Measurements from ENCODE around the gene PHACTR3. TPM values are rescaled to one million over a fixed set of nuclear protein-coding genes. Genes with fewer than 3 reads are reported as not detected.
"Not testable (repeated sequence)": the region's sequence is repeated elsewhere in the genome, so short reads cannot be mapped to it uniquely, and the experiment has no call there.

The PHACTR3 gene
- polyA plus RNA-seq (ENCODE audit: insufficient read length), result 5.5 TPM

- no peak for DNase-seq (ENCODE audit: low read depth)
Measured at GRCh38 chr20:59603781-59604541, at the start of gene PHACTR3. TSS of gene PHACTR3 (plus strand) at chr20:59604540. CDS start at chr20:59605015, 475 bp downstream.

- not testable (repeated sequence) for DNase-seq (ENCODE audit: low read depth)
Measured at GRCh38 chr20:59557733-59558529, 46.4 kb upstream of the PHACTR3 start.

DNA sequence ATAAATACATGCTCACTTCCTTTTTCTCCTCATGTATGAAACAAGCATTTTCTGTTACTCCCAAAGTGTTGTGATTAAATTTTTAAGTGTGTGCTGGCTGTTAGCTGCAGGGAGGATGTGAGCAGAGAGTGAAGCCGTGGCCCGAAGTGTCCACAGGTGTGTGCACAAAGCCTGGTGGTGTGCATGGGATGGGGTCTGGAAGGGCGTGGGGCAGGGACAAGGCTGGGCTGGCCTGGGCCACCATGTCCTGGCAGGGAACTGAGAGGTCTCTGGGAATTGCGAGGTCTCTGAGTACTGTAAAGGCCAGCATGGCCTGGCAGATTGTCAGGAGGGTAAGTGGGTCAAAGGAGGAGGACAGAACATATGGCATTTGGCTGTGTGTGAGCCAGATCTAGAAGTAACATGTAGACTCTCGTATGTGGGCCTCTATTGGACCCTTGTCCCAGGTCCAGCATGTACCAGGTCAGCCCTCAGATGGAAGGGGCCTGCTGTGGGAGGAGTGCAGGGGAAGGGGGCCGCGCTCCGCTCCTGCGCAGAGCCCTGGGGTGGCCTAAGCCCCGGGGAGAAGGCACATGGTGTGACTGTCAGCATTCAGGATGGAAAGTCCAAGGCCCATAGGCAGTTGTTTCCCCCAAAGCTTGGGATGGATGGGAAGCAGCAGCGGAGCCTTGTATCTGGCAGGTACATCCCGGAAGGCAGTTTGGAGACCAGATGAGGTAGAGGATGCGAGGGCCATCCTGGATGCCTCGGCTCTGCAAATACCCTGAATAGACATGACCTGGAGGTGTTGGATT is 45.1 kb upstream of the PHACTR3 start:
- no peak for DNase-seq (ENCODE audit: low read depth)

DNA sequence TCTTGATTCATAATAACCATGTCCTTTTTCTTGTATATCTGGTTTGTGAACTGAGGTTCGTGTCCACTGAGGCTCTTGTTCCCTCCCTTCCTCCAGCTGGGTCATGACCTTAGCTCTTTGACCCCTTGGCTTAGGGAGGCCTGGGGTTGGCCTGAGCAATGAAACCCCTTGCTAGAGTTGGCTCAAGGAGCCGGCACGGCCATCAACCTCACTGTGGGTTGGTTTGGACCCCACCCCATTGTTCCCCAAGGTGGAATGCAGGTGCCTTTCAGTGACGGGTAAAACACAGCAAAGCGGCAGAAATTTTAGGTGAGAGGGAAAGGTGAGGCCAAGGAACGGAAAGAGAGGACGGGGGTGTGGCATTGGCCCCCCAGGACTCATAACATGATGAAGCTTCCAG is 44.5 kb upstream of the PHACTR3 start:
- DNase-seq (ENCODE audit: low read depth), result no peak

GRCh38 chr20:59560588-59561227 is 43.6 kb upstream of the PHACTR3 start:
- DNase-seq (ENCODE audit: low read depth), result no peak

- no peak for DNase-seq (ENCODE audit: low read depth)
Measured at GRCh38 chr20:59561228-59561605, 43.1 kb upstream of the PHACTR3 start.

DNA sequence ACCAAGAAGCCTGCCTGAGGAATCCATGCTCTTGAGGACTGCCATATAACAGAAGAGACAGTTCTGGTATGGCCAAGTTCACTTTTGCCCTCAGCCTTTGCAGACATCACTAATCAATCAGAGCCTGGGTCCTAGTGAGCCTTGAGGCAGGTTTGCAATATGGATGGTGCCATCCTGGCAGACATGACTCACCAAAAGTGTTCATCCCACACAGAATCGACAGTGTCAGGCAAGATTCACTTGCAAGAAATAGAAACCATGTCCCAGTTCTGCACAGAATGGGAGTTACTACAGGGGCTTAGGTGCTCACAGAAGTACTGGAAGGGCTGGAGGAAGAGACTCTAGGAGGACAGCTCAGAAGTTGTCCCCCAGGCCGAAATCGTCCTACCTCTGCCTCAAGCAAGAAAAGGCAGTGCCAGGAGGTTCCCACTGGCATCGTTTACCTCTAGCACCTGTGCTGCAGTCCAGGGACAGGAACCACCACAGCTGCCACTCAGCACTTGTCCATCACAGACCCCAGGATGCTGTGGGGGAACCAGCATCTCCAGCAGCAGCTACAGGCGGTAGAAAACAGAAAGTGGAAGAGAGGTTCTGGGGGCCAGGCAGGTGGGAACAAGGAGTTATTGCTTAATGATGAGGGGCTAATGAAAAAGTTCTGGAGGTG is 42.6 kb upstream of the PHACTR3 start:
- DNase-seq (ENCODE audit: low read depth), result no peak

- no peak for DNase-seq (ENCODE audit: low read depth)
Measured at GRCh38 chr20:59564171-59564570, 40.2 kb upstream of the PHACTR3 start.

GRCh38 chr20:59564943-59565342 is 39.4 kb upstream of the PHACTR3 start:
- no peak for DNase-seq (ENCODE audit: low read depth)

DNA sequence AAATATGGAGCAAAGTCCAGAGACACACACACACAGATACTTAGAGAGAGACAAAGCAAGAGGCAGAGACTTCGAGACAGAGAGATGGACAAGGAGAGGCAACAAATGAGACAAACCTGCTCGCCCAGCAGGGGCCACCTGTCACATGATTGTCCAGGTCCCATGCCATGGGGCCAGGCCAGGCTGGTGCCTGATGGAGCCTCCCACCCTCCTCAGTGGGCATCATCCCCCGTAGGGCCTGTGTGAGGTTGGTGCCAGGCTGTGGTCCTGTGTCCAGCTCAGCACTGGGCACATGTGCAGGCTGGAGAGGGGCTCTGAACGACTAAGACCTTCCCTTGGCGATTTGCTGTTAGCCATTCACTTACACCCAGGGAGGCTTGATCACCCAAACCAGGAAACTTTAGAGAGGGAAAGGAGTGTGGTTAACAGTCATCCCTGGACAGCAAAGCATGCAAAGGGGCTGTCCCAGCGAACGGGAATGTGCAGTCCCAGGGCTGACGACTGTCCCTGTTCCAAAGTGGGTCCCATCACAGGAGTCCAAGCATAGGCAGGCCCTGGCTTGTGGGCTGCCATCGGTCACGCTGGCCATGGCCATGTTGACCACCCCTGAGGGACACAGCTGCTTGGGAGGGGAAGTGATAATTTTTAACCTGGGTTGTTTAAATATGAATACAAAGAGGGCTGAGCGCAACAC is 38.4 kb upstream of the PHACTR3 start:
- DNase-seq (ENCODE audit: low read depth), result no peak

DNA sequence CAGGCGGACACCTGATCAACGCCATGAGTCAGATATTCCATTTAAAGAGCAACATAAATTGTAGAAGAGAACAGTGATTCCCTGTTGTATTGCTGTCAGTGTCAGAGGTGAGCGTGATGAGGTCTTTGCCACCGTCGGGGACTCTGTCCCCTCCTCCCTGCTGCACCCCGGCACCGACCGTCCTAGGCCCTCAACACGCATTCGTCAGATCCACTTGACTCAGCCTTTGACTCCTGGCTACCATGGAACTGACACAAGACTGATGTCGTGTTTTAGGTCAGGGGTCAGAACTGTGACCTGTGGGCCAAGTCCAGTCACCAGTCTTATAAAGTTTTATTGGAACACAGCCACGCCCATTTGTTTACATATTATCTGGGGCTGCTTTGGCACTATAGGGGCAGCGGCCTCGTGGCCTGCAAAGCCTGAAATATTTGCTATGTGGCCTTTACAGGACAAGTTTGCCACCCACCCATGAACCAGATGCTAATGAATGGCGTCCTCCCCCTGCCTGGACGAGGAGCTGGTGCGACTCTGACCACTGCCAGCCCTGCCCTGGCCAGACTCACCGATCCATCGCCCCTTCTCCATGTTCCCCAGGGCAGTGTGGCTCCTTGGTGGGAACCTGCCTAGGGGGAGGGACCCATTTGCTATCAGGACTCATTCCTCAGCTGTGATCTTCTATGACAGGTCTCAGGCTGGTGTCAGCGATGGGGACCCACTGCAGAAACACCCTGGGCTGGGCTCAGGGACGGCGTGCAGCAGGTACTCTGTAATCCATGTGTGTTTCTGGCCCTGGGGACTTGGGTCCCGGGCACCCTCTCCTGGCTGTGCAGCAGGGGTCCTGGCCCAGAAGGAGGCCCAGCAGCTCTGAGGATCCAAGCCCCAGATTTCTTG is 37.5 kb upstream of the PHACTR3 start:
- no peak for DNase-seq (ENCODE audit: low read depth)

GRCh38 chr20:59567585-59568508 is 36.5 kb upstream of the PHACTR3 start:
- DNase-seq (ENCODE audit: low read depth), result no peak

- no peak for DNase-seq (ENCODE audit: low read depth)
Measured at GRCh38 chr20:59568509-59569024, 35.8 kb upstream of the PHACTR3 start.

- DNase-seq (ENCODE audit: low read depth), result no peak
Measured at GRCh38 chr20:59569305-59569704, 35.0 kb upstream of the PHACTR3 start.

- no peak for DNase-seq (ENCODE audit: low read depth)
Measured at GRCh38 chr20:59571151-59571550, 33.2 kb upstream of the PHACTR3 start.

GRCh38 chr20:59571551-59572314 is 32.6 kb upstream of the PHACTR3 start:
- DNase-seq (ENCODE audit: low read depth), result peak; percentile 76

- DNase-seq (ENCODE audit: low read depth), result no peak
Measured at GRCh38 chr20:59572515-59572914, 31.8 kb upstream of the PHACTR3 start.

Measured in forelimb muscle (tissue), 1 donor.